GM19328 (cell line): ENCODE results near the gene EFNA1.

Experiments
- ATAC-seq: cut with Tn5 transposase; IDR thresholded peaks from one replicate; pipeline ENCODE4 v1.9.1; 2021; ENCODE audit warnings: mild to moderate bottlenecking, moderate library complexity; ENCODE audit not compliant: unreplicated experiment

EFNA1 gene

GRCh38 chr1:155173478-155174323 is 46.0 kb downstream of the EFNA1 start, which contains the start of gene TRIM46:
TRIM46 (plus strand) TSS chr1:155173849; CDS start chr1:155173967, 118 bp downstream.
- ATAC-seq = no peak

GRCh38 chr1:155174324-155175280 is 46.9 kb downstream of the EFNA1 start:
- ATAC-seq = no peak

GRCh38 chr1:155175281-155175926 is 47.7 kb downstream of the EFNA1 start:
- ATAC-seq = no peak

- ATAC-seq = no peak
Observed at GRCh38 chr1:155175927-155176371, 48.3 kb downstream of the EFNA1 start.

GRCh38 chr1:155176544-155177071 is 48.9 kb downstream of the EFNA1 start:
- ATAC-seq = no peak

- no peak for ATAC-seq
Observed at GRCh38 chr1:155177192-155177917, 49.7 kb downstream of the EFNA1 start.

- no peak for ATAC-seq
Observed at GRCh38 chr1:155177918-155178281, 50.2 kb downstream of the EFNA1 start.

GRCh38 chr1:155178441-155179111 is 50.9 kb downstream of the EFNA1 start:
- ATAC-seq = no peak

- ATAC-seq = no peak
Observed at GRCh38 chr1:155179112-155180031, 51.7 kb downstream of the EFNA1 start.

GRCh38 chr1:155181371-155182051 is 53.8 kb downstream of the EFNA1 start:
- ATAC-seq = no peak

- no peak for ATAC-seq
Observed at GRCh38 chr1:155182052-155182550, 54.4 kb downstream of the EFNA1 start.

- ATAC-seq = no peak
Observed at GRCh38 chr1:155183775-155184221, 56.1 kb downstream of the EFNA1 start.

GRCh38 chr1:155184351-155184811 is 56.7 kb downstream of the EFNA1 start:
- no peak for ATAC-seq
